GM18909 (cell line): Measurements from ENCODE around the gene SCN1A.
"Not testable (repeated sequence)": the region's sequence is repeated elsewhere in the genome, so short reads cannot be mapped to it uniquely, and the experiment has no call there.

Experiments
- ATAC-seq: cut with Tn5 transposase; IDR thresholded peaks from one replicate; pipeline ENCODE4 v1.9.1; 2021; ENCODE audit warnings: mild to moderate bottlenecking; ENCODE audit not compliant: unreplicated experiment, poor library complexity

The SCN1A gene

GRCh38 chr2:166137331-166137730, 9.5 kb upstream of the SCN1A start:
- no peak for ATAC-seq

GRCh38 chr2:166135849-166136258, 8.0 kb upstream of the SCN1A start:
- no peak for ATAC-seq

GRCh38 chr2:166135152-166135848, 7.5 kb upstream of the SCN1A start:
- ATAC-seq, result no peak

- ATAC-seq, result no peak
Observed at GRCh38 chr2:166134252-166135151, 6.7 kb upstream of the SCN1A start.

GRCh38 chr2:166133653-166134052, 5.8 kb upstream of the SCN1A start:
- no peak for ATAC-seq

- no peak for ATAC-seq
Observed at GRCh38 chr2:166128156-166128505, 311 bp upstream of the SCN1A start.

- ATAC-seq, result no peak
Observed at GRCh38 chr2:166126007-166126639, 1.7 kb downstream of the SCN1A start.

GRCh38 chr2:166125557-166125956, 2.3 kb downstream of the SCN1A start:
- no peak for ATAC-seq

GRCh38 chr2:166118180-166118579, 9.6 kb downstream of the SCN1A start:
- ATAC-seq, result no peak

- no peak for ATAC-seq
Observed at GRCh38 chr2:166117491-166117890, 10.3 kb downstream of the SCN1A start.

- no peak for ATAC-seq
Observed at GRCh38 chr2:166115589-166115988, 12.2 kb downstream of the SCN1A start.

- ATAC-seq, result no peak
Observed at GRCh38 chr2:166112193-166112605, 15.6 kb downstream of the SCN1A start.

GRCh38 chr2:166106431-166107015, 21.3 kb downstream of the SCN1A start:
- ATAC-seq, result peak; percentile 71

GRCh38 chr2:166104773-166105172, 23.0 kb downstream of the SCN1A start:
- ATAC-seq, result no peak

GRCh38 chr2:166104084-166104483, 23.7 kb downstream of the SCN1A start:
- ATAC-seq, result no peak

- ATAC-seq, result not testable (repeated sequence)
Observed at GRCh38 chr2:166103277-166103676, 24.5 kb downstream of the SCN1A start.

GRCh38 chr2:166094325-166094724, 33.5 kb downstream of the SCN1A start:
- ATAC-seq, result no peak

GRCh38 chr2:166092889-166093288, 34.9 kb downstream of the SCN1A start:
- ATAC-seq, result no peak

GRCh38 chr2:166091439-166091838, 36.4 kb downstream of the SCN1A start:
- no peak for ATAC-seq

GRCh38 chr2:166090908-166091307, 36.9 kb downstream of the SCN1A start:
- ATAC-seq, result no peak

- ATAC-seq, result no peak
Observed at GRCh38 chr2:166090346-166090745, 37.5 kb downstream of the SCN1A start.
